H9 (cell line): ENCODE results near the gene HEG1. TPM values are rescaled to one million over a fixed set of nuclear protein-coding genes. Genes with fewer than 3 reads are reported as not detected.

Experiments
- DNase-seq: peaks from one replicate; pipeline ENCODE4 v3.0.0-alpha.2; 2017
- H2AFZ ChIP-seq: one replicate; pipeline ENCODE4 v1.6.1; 2013; ENCODE audit warnings: mild to moderate bottlenecking, low read length, control low read depth, moderate library complexity
- H2AK5ac ChIP-seq: 2 replicates; pipeline ENCODE4 v1.6.1; 2013; ENCODE audit warnings: low read length, control low read depth, mixed read lengths; ENCODE audit not compliant: insufficient read length
- H2BK120ac ChIP-seq: one replicate; pipeline ENCODE4 v1.6.1; 2013; ENCODE audit warnings: low read depth, mild to moderate bottlenecking, low read length, control low read depth, inconsistent platforms; ENCODE audit not compliant: poor library complexity, severe bottlenecking
- H2BK12ac ChIP-seq: 2 replicates; pipeline ENCODE4 v1.6.1; 2013; ENCODE audit warnings: low read length, control low read depth, mixed read lengths, low read depth; ENCODE audit not compliant: insufficient read length
- H2BK15ac ChIP-seq: 2 replicates; pipeline ENCODE4 v1.6.1; 2013; ENCODE audit warnings: low read depth, low read length, control low read depth
- H2BK20ac ChIP-seq: one replicate; pipeline ENCODE4 v1.6.1; 2013; ENCODE audit warnings: low read depth, mild to moderate bottlenecking, low read length, control low read depth, inconsistent platforms; ENCODE audit not compliant: poor library complexity, severe bottlenecking
- H2BK5ac ChIP-seq: 2 replicates; pipeline ENCODE4 v1.6.1; 2013; ENCODE audit warnings: low read length, control low read depth, mixed read lengths; ENCODE audit not compliant: insufficient read length
- H3K14ac ChIP-seq: 2 replicates; pipeline ENCODE4 v1.6.1; 2013; ENCODE audit warnings: low read length, control low read depth; ENCODE audit not compliant: insufficient read depth
- H3K18ac ChIP-seq: 2 replicates; pipeline ENCODE4 v1.6.1; 2013; ENCODE audit warnings: low read depth, mild to moderate bottlenecking, mixed read lengths, low read length, control low read depth; ENCODE audit not compliant: insufficient read length
- H3K23ac ChIP-seq: 2 replicates; pipeline ENCODE4 v1.6.1; 2013; ENCODE audit warnings: low read length, control low read depth, mixed read lengths, low read depth; ENCODE audit not compliant: insufficient read length
- H3K23me2 ChIP-seq: 2 replicates; pipeline ENCODE4 v1.6.1; 2013; ENCODE audit warnings: low read depth, mild to moderate bottlenecking, mixed read lengths, low read length, control low read depth; ENCODE audit not compliant: insufficient read length, poor library complexity, severe bottlenecking
- H3K27ac ChIP-seq: 2 replicates; pipeline ENCODE4 v1.5.1; 2013; ENCODE audit warnings: low read length, control low read depth, mixed read lengths, low read depth; ENCODE audit not compliant: insufficient read length
- H3K27me3 ChIP-seq: 2 replicates; pipeline ENCODE4 v1.6.1; 2013; ENCODE audit warnings: low read length, control low read depth, inconsistent platforms; ENCODE audit not compliant: insufficient read depth
- H3K4ac ChIP-seq: 2 replicates; pipeline ENCODE4 v1.6.1; 2013; ENCODE audit warnings: low read depth, mild to moderate bottlenecking, control low read depth, inconsistent platforms, low read length, moderate library complexity
- H3K4me1 ChIP-seq: 2 replicates; pipeline ENCODE4 v1.6.1; 2013; ENCODE audit warnings: low read length, control low read depth, inconsistent platforms; ENCODE audit not compliant: insufficient read depth
- H3K4me2 ChIP-seq: 2 replicates; pipeline ENCODE4 v1.6.1; 2013; ENCODE audit warnings: low read length, control low read depth, mixed read lengths; ENCODE audit not compliant: insufficient read length, insufficient read depth
- H3K56ac ChIP-seq: 2 replicates; pipeline ENCODE4 v1.6.1; 2013; ENCODE audit warnings: low read depth, mild to moderate bottlenecking, mixed read lengths, low read length, control low read depth; ENCODE audit not compliant: insufficient read length
- H3K79me1 ChIP-seq: 2 replicates; pipeline ENCODE4 v1.6.1; 2013; ENCODE audit warnings: low read depth, mild to moderate bottlenecking, moderate library complexity, low read length, control low read depth, inconsistent platforms; ENCODE audit not compliant: insufficient read depth, poor library complexity, severe bottlenecking
- H3K79me2 ChIP-seq: 2 replicates; pipeline ENCODE4 v1.6.1; 2013; ENCODE audit warnings: low read length, control low read depth, inconsistent platforms; ENCODE audit not compliant: insufficient read depth
- H3K9ac ChIP-seq: 2 replicates; pipeline ENCODE4 v1.6.1; 2013; ENCODE audit warnings: low read length, control low read depth, mixed read lengths; ENCODE audit not compliant: insufficient read length; ENCODE audit errors: extremely low read depth
- H3K9me3 ChIP-seq: one replicate; pipeline ENCODE4 v1.6.1; 2013; ENCODE audit warnings: low read depth, low read length, inconsistent platforms; ENCODE audit not compliant: control insufficient read depth
- H3T11ph ChIP-seq: one replicate; pipeline ENCODE4 v1.6.1; 2013; ENCODE audit warnings: mild to moderate bottlenecking, low read length, control low read depth, inconsistent platforms
- H4K20me1 ChIP-seq: one replicate; pipeline ENCODE4 v1.6.1; 2013; ENCODE audit not compliant: control insufficient read depth, insufficient read length, insufficient read depth
- H4K5ac ChIP-seq: 2 replicates; pipeline ENCODE4 v1.6.1; 2013; ENCODE audit warnings: low read depth, mild to moderate bottlenecking, mixed read lengths, low read length, control low read depth; ENCODE audit not compliant: insufficient read length
- H4K8ac ChIP-seq: replicated peaks from 2 replicates; pipeline ENCODE4 v1.6.1; 2013; ENCODE audit warnings: low read length, control low read depth, mixed read lengths, low read depth; ENCODE audit not compliant: insufficient read length
- H4K91ac ChIP-seq: 2 replicates; pipeline ENCODE4 v1.6.1; 2013; ENCODE audit warnings: low read depth, mild to moderate bottlenecking, moderate library complexity, mixed read lengths, low read length, control low read depth; ENCODE audit not compliant: insufficient read length
- H3K27ac Mint-ChIP-seq, 3 experiments: 2 replicates in 2 of 3; 3 replicates in 1 of 3; pipeline ENCODE4 v1.8.0; 2020 to 2021; ENCODE audit warnings: mixed read lengths in 3 of 3, mild to moderate bottlenecking in 1 of 3, moderate library complexity in 1 of 3
- H3K27me3 Mint-ChIP-seq: 2 replicates; pipeline ENCODE4 v1.8.0; 2021; ENCODE audit warnings: low read depth, mild to moderate bottlenecking, moderate library complexity, mixed read lengths
- H3K36me3 Mint-ChIP-seq, 3 experiments: 2 replicates in 2 of 3; 3 replicates in 1 of 3; pipeline ENCODE4 v1.8.0; 2020 to 2021; ENCODE audit warnings: low read depth in 3 of 3, mixed read lengths in 3 of 3; ENCODE audit not compliant: insufficient read depth in 1 of 3
- H3K4me1 Mint-ChIP-seq, 2 experiments: 2 replicates each; pipeline ENCODE4 v1.8.0; 2020; ENCODE audit warnings: mixed read lengths in 2 of 2
- H3K4me3 Mint-ChIP-seq, 2 experiments: 2 replicates in 1 of 2; 3 replicates in 1 of 2; pipeline ENCODE4 v1.8.0; 2020 to 2021; ENCODE audit warnings: mild to moderate bottlenecking in 2 of 2, mixed read lengths in 2 of 2, moderate library complexity in 1 of 2
- H3K9me3 Mint-ChIP-seq, 2 experiments: 2 replicates in 1 of 2; 3 replicates in 1 of 2; pipeline ENCODE4 v1.8.0; 2020; ENCODE audit warnings: mild to moderate bottlenecking in 2 of 2, mixed read lengths in 2 of 2, moderate library complexity in 1 of 2
- CTCF ChIP-seq: fragments of 200-600 bp; sonication (generic); conservative IDR thresholded peaks from 3 replicates; pipeline ENCODE4 v1.8.0; 2021; ENCODE audit warnings: antibody characterized with exemption, mild to moderate bottlenecking
- WGBS: extraction: QIAGEN DNeasy Blood & Tissue Kit; methylation state at CpG from one replicate; pipeline ENCODE4 v1.1.7; 2013; ENCODE audit warnings: missing lambda C conversion rate, low lambda C conversion rate, mixed read lengths; ENCODE audit not compliant: insufficient read length; ENCODE audit errors: extremely low coverage; 5-methylcytosine and 5-hydroxymethylcytosine counted together
- total RNA-seq: library from RNA; stranded (reverse); gene quantifications from 2 replicates; pipeline ENCODE4 v1.2.1, GENCODE V29; 2021

The HEG1 gene
- total RNA-seq, 1 experiment from 2014 or later = 10.3 TPM

DNA sequence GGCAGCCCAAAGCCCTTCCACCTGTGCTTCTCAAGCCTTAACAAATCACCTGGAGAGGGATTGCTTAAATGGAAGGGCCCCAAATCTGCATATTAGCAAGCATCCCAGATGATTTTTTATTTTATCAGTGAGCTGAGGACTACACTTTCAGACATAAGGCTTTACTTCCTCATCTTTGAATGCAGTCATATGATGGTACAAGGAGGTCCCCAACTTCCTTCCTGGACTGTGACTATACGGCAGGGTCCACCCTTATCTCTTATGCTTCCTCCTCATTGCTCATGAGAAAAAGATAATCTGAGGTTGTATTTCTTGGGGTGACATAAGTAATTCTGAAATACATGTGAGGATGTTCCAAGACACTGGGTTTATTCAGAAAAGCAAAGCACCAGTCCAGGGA is 13.7 kb upstream of the HEG1 start:
- H2BK15ac ChIP-seq = no peak overlapping the region
- Mint-ChIP-seq H3K4me3 (no peak overlapping the region), H3K27ac (no peak overlapping the region), H3K9me3 (peaks cover 0 to 3% of the 10 kb centered on the region in 2 experiments; a peak in 1 of 5 replicates), H3K27me3 (no peaks in the 10 kb centered on the region; the same call in 1 of the 2 replicates), H3K36me3 (peaks cover 0 to 4% (median 0%) of the 10 kb centered on the region in 3 experiments; a peak in 1 of 7 replicates), H3K4me1 (peaks cover 10 to 13% of the 10 kb centered on the region in 2 experiments)
- H3K27me3 ChIP-seq = no peaks in the 10 kb centered on the region
- H3K4me1 ChIP-seq = no peaks in the 10 kb centered on the region; the same call in 1 of the 2 replicates
- H4K5ac ChIP-seq = no peak overlapping the region
- no peak overlapping the region for H3K27ac ChIP-seq
- no peak overlapping the region for H4K91ac ChIP-seq
- no peak overlapping the region for H2AFZ ChIP-seq
- H3K14ac ChIP-seq = no peak overlapping the region
- no peaks in the 10 kb centered on the region for H3K79me2 ChIP-seq
- H3K4me2 ChIP-seq = no peak overlapping the region
- no peak overlapping the region for H3K4ac ChIP-seq
- no peak for TF ChIP-seq CTCF
- H3K79me1 ChIP-seq = no peaks in the 10 kb centered on the region
- H3T11ph ChIP-seq = no peak overlapping the region
- H3K18ac ChIP-seq = no peak overlapping the region
- H2BK12ac ChIP-seq = no peak overlapping the region
- no peak overlapping the region for H2BK120ac ChIP-seq
- H4K8ac ChIP-seq = no peak overlapping the region
- H3K23ac ChIP-seq = no peak overlapping the region
- DNase-seq = no peak
- H3K9ac ChIP-seq = no peak overlapping the region
- no peak overlapping the region for H2AK5ac ChIP-seq
- no peaks in the 10 kb centered on the region for H3K23me2 ChIP-seq
- H4K20me1 ChIP-seq = no peaks in the 10 kb centered on the region
- H2BK20ac ChIP-seq = no peak overlapping the region
- no peak overlapping the region for H3K56ac ChIP-seq
- WGBS = no CpG with 5 or more reads among the region's 1 CpG
- no peaks in the 10 kb centered on the region for H3K9me3 ChIP-seq
- H2BK5ac ChIP-seq = no peak overlapping the region
